Sigmoid colon (tissue), 3 donors: ENCODE results near the gene JAKMIP1.

ENCODE experiments used
- CTCF ChIP-seq, 4 experiments: fragments of 450-650 bp in 3 of 4; fragments of 200-600 bp in 1 of 4; IDR thresholded peaks; one replicate each; pipeline ENCODE4 v1.5.1; 2016 to 2019; ENCODE audit warnings: antibody characterized with exemption in 4 of 4, mild to moderate bottlenecking in 3 of 4, moderate library complexity in 2 of 4
- POLR2A ChIP-seq, 2 donors: fragments of 450-650 bp; IDR thresholded peaks; one replicate each; pipeline ENCODE4 v1.6.1; 2016; ENCODE audit warnings: antibody characterized with exemption in 2 of 2, mild to moderate bottlenecking in 2 of 2, moderate library complexity in 2 of 2

DNA sequence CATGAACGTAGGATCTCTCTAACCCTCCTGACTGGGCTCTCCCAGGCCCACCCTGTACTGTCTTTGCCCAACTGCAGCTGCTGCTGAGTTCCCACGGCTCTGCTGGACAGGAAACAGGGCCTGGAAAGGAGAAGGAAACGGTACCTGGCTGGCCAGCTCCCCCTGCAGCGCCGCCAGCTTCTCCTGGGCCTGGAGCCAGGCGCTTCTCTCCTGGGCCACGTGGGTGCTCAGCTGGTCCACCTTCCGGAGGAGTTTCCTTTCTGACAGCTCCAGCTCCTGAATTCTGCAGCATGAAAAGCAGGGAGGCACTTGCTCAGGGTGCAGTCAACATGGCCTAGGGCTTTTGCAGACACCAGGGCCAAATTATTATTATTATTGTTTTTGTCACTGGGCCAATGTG lies 188.7 kb downstream of the JAKMIP1 start:
- TF ChIP-seq CTCF (IDR thresholded peaks at IDR 0.05) (no peak), POLR2A (IDR thresholded peaks at IDR 0.05) (no peak)
